Choroid plexus epithelial cell (primary cell): Measurements from ENCODE around the gene KCNJ11.
"Not testable (repeated sequence)": the region's sequence is repeated elsewhere in the genome, so short reads cannot be mapped to it uniquely, and the experiment has no call there.

ENCODE experiments used
- DNase-seq: peaks from one replicate; pipeline ENCODE4 v3.0.0-alpha.2; 2010; ENCODE audit warnings: low read depth
- H3K4me3 ChIP-seq: 2 replicates; pipeline ENCODE4 v1.5.1; 2011; ENCODE audit warnings: low read depth, mild to moderate bottlenecking, control low read depth, low read length, moderate library complexity
- TF ChIP-seq, protein P1 (sequence below): conservative IDR thresholded peaks from 2 replicates; pipeline ENCODE4 v1.5.1; 2011; ENCODE audit warnings: low read depth, mild to moderate bottlenecking, control low read depth, inconsistent platforms, low read length, moderate library complexity

Gene KCNJ11

DNA sequence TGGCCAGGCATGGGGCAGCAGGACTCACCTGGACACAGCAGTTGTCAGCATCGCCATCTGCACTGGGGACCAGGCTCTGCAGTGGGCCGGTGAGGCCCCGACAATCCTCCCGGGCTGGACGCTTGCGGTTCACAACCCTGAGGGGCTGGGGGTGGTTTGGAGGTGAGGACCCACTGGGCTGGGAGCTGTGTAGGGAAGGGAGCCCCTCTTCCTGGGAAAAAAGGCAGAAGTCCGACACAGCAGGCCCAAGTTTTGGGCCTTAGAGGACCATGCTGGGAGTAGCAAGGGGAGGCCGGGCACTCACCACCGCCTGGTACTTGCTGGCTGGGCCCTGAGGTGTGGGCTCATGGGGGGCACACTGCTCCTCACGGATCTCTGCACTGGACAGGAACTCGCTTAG lies 39.8 kb upstream of the KCNJ11 start:
- H3K4me3 ChIP-seq, result no peak overlapping the region
- TF ChIP-seq, protein P1, sequence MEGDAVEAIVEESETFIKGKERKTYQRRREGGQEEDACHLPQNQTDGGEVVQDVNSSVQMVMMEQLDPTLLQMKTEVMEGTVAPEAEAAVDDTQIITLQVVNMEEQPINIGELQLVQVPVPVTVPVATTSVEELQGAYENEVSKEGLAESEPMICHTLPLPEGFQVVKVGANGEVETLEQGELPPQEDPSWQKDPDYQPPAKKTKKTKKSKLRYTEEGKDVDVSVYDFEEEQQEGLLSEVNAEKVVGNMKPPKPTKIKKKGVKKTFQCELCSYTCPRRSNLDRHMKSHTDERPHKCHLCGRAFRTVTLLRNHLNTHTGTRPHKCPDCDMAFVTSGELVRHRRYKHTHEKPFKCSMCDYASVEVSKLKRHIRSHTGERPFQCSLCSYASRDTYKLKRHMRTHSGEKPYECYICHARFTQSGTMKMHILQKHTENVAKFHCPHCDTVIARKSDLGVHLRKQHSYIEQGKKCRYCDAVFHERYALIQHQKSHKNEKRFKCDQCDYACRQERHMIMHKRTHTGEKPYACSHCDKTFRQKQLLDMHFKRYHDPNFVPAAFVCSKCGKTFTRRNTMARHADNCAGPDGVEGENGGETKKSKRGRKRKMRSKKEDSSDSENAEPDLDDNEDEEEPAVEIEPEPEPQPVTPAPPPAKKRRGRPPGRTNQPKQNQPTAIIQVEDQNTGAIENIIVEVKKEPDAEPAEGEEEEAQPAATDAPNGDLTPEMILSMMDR, result no peak
- DNase-seq, result no peak

DNA sequence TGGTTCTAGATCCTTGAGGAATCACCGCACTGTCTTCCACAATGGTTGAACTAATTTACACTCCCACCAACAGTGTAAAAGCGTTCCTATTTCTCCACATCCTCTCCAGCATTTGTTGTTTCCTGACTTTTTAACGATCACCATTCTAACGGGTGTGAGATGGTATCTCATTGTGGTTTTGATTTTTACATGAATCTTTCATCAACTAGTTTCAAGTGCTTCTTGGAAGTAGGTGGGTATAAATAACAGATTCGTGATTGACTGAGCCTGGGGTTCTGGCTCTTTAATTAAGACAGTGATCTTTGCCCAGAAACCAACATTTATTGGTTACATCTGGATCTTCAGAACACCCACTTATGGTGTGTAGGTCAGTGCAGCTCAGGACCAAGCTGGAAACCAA lies 37.8 kb upstream of the KCNJ11 start:
- not testable (repeated sequence) for DNase-seq

DNA sequence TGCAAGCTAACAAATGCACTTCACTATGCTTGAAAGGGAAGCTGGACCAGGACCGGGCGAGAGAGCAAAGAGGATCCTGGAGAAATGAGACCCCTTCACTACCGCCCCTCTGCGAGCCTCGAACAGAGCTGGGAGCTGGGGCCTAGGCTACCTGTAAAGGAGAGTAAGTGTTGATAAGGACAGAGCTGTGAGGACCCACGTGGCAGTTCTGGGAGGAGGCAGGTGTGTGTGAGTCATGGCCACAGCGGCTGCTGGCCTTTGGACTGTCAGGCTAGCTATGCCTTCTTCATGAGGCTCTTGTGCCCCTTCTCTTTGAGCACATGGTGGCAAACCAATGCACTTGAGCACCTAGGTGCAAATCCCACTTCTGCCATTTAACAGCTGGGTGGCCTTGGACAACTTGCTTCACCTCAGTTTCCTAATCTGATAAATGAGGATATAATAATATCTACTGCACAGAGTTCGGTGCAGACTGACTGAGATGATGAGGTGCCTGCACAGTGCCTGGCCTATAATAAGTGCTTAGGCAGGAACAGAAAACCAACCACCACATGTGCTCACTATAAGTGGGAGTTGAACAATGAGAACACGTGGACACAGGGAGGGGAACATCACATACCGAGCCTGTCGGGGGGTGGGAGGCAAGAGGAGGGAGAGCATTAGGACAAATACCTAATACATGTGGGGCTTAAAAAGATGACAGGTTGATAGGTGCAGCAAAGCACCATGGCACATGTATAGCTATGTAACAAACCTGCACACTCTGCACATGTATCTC lies 35.3 kb upstream of the KCNJ11 start:
- DNase-seq, result no peak
- TF ChIP-seq, protein P1, result no peak
- no peak overlapping the region for H3K4me3 ChIP-seq

More for the DNA sequence above, 37.8 kb upstream of the KCNJ11 start:
- H3K4me3 ChIP-seq, result not testable (repeated sequence)

DNA sequence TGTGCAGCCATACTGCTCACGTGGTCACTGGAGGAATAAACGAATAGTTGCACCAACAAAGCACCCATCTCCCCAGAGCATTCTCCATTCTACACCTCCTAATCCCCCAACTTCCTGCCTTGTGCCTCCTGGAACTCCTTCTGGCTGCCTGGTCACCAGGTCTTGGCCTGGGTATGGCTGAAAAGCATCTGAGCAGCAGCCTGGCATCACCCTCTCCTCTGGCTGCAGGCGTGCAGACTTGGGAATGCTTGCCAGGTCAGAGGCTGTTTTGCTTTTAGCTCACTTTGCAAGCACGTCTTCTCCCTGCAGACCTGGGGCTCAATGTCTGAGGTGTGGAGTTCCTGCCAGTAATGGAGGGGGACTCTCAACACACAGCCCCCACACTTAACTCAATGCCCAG lies 33.3 kb upstream of the KCNJ11 start:
- no peak overlapping the region for H3K4me3 ChIP-seq
- no peak for DNase-seq
- TF ChIP-seq, protein P1, result no peak

DNA sequence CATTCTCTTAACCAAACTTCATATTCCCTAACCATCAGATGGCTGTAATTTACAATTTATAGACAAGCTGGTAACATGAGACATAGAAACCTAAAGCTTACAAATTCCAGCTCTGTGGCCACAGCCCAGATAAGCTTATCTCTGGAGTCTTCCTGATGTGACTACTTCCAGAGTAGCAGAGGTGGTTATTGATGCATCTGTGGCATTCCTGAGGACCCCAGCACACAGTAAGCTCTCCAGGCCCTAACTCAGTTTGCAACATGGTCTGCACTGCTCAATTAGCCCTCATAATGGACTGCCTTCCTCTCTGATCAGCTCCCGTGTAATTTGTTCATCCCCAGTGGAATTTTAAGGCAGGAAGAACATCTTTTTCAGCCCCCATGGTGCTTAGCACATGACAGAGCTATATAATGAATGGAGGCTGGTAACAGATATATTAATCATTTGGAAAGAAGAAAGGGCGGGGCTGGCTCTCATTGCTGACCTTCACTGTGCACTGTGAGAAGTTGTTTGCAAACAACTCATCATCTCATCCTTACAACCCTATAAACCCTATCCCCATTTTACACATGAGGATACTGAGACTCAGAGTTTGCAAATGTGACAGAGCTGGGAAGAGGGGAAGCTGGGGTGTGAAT lies 30.1 kb upstream of the KCNJ11 start:
- TF ChIP-seq, protein P1, result no peak
- H3K4me3 ChIP-seq, result no peak overlapping the region
- no peak for DNase-seq

DNA sequence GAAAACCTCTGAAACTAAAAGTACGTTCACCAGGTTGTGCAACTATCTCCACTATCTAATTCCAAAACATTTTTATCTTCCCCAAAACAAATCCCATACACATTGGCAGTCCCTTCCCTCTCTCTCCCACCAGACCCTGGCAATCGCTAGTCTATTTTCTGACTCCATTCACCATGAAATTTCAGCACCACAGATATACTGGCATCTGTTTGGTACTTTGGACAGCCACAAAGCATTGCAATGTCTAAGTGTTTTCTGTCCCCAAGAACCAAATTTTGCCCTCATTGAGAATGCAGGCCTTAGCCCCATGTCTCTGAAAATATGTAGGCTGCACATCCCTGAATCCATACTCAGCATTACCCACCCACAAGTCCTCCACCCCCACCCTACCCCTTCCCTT lies 28.0 kb upstream of the KCNJ11 start:
- no peak overlapping the region for H3K4me3 ChIP-seq
- TF ChIP-seq, protein P1, result no peak
- no peak for DNase-seq

DNA sequence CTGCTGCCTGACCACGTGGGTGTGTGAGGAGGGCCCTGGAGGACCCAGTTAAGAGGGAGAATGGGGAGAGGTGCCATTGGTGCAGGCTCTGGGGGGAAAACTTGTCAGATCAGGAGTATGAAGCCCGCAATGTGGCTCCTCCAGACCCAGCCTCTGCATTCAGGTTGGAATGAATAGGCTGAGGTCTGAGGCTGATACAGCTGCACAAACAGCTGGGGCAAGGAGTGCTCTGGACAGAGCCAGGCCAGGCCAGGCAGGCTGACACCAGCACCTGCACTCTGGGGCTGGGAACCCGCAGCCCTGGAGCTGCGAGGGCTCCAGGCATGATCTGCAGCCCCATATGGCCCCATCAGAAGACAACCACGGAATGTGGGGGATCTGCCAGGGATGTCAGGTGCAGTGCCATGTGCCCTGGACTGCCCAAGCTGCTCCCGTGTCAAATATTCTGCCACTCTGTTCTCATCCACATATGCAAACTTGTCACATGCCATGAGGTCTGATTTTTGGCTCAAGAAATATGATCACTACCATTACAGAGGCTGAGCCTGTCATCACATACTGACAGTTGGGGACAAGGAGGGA lies 27.2 kb upstream of the KCNJ11 start:
- no peak overlapping the region for H3K4me3 ChIP-seq
- TF ChIP-seq, protein P1, result no peak
- no peak for DNase-seq
